Measurements from ENCODE around the gene ZBTB32.

Gene ZBTB32

DNA sequence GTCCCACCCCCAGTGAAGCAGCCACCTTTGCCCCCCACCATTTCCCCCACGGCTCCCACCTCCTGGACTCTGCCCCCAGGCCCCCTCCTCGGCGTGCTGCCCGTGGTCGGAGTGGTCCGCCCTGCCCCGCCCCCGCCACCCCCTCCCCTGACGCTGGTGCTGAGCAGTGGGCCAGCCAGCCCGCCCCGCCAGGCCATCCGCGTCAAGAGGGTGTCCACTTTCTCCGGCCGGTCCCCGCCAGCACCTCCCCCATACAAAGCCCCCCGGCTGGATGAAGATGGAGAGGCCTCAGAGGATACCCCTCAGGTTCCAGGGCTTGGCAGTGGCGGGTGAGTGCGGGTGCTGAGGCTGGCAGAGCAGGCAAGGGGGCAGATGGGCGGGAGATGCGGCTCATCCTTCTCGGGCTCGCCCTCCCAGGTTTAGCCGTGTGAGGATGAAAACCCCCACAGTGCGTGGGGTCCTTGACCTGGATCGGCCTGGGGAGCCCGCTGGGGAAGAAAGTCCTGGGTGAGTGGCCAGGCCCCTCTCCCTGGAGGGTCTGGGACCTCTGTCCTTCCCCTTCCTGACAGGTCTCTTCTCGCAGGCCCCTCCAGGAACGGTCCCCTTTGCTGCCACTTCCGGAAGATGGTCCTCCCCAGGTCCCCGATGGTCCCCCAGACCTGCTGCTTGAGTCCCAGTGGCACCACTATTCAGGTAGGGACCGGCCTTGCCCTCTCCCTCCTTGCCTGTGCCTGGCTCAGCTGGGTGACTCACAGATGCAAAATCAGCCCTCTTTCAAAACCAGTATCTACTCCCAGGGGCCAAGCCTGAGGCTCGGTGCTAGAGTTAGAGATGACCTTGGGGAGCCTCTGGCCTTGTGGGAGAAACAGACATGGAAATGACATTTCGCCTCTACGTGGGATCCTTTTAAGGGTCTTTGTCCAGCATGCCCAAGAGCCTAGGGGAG is 29.1 kb downstream of the ZBTB32 start:
- Histone ChIP-seq H3K27me3 (ENCODE audit: control insufficient read depth, insufficient read depth, low read length) (no peaks in the 10 kb centered on the region), H3K9me3 (ENCODE audit: control insufficient read depth, insufficient read depth, low read length) (no peaks in the 10 kb centered on the region), H3K36me3 (ENCODE audit: control insufficient read depth, insufficient read depth, low read length) (peaks cover 68% of the 10 kb centered on the region), H3K9ac (ENCODE audit: low read depth, low read length) (no peak overlapping the region), H3K4me3 (ENCODE audit: low read depth, low read length) (no peak overlapping the region), H3K4me1 (ENCODE audit: control insufficient read depth, insufficient read depth, low read length) (no peaks in the 10 kb centered on the region)

GRCh38 chr19:35734273-35734672 is 29.9 kb downstream of the ZBTB32 start:
- Histone ChIP-seq H3K36me3 (ENCODE audit: control insufficient read depth, insufficient read depth, low read length) (peaks cover 68% of the 10 kb centered on the region), H3K4me3 (ENCODE audit: low read depth, low read length) (no peak overlapping the region), H3K27me3 (ENCODE audit: control insufficient read depth, insufficient read depth, low read length) (no peaks in the 10 kb centered on the region), H3K4me1 (ENCODE audit: control insufficient read depth, insufficient read depth, low read length) (no peaks in the 10 kb centered on the region), H3K9me3 (ENCODE audit: control insufficient read depth, insufficient read depth, low read length) (no peaks in the 10 kb centered on the region), H3K9ac (ENCODE audit: low read depth, low read length) (no peak overlapping the region)

- H3K9ac ChIP-seq (ENCODE audit: low read depth, low read length): no peak overlapping the region
- H3K36me3 ChIP-seq (ENCODE audit: control insufficient read depth, insufficient read depth, low read length): peaks cover 62% of the 10 kb centered on the region
- no peaks in the 10 kb centered on the region for H3K4me1 ChIP-seq (ENCODE audit: control insufficient read depth, insufficient read depth, low read length)
- no peaks in the 10 kb centered on the region for H3K9me3 ChIP-seq (ENCODE audit: control insufficient read depth, insufficient read depth, low read length)
- H3K4me3 ChIP-seq (ENCODE audit: low read depth, low read length): no peak overlapping the region
- no peaks in the 10 kb centered on the region for H3K27me3 ChIP-seq (ENCODE audit: control insufficient read depth, insufficient read depth, low read length)
Measured at GRCh38 chr19:35734889-35735288, 30.5 kb downstream of the ZBTB32 start.

- peaks cover 43% of the 10 kb centered on the region for H3K36me3 ChIP-seq (ENCODE audit: control insufficient read depth, insufficient read depth, low read length)
- H3K9ac ChIP-seq (ENCODE audit: low read depth, low read length): no peak overlapping the region
- H3K4me1 ChIP-seq (ENCODE audit: control insufficient read depth, insufficient read depth, low read length): no peaks in the 10 kb centered on the region
- H3K27me3 ChIP-seq (ENCODE audit: control insufficient read depth, insufficient read depth, low read length): no peaks in the 10 kb centered on the region
- no peaks in the 10 kb centered on the region for H3K9me3 ChIP-seq (ENCODE audit: control insufficient read depth, insufficient read depth, low read length)
- H3K4me3 ChIP-seq (ENCODE audit: low read depth, low read length): no peak overlapping the region
Measured at GRCh38 chr19:35736913-35737886, 32.8 kb downstream of the ZBTB32 start.

DNA sequence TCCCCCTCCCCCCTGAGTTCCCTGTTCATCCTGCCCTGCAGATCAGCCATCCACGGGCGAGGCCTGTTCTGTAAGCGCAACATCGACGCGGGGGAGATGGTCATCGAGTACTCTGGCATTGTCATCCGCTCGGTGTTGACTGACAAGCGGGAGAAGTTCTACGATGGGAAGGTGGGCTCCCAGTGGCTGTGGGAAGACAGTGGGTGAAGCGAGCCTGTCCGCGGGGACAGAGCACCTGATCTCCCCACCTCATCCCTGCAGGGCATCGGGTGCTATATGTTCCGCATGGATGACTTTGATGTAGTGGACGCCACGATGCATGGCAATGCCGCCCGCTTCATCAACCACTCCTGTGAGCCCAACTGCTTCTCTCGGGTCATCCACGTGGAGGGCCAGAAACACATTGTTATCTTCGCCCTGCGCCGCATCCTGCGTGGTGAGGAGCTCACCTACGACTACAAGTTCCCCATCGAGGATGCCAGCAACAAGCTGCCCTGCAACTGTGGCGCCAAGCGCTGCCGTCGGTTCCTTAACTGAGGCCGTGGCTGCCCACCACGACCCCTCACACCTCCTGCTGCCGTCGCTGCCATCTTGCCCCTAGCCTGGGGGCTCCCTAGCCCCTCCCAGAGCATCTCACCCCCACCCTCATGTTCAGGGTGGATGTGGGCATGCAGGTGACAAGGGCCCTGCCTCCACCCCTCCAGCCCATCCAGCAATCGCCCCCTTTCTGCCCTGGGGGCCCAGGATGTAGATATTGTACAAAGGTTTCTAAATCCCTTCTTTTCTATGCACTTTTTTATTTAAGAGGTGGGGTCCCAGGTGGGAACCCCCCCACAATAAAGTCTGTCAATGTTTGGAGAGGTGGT is 33.9 kb downstream of the ZBTB32 start:
- Histone ChIP-seq H3K4me3 (ENCODE audit: low read depth, low read length) (no peak overlapping the region), H3K9ac (ENCODE audit: low read depth, low read length) (no peak overlapping the region), H3K9me3 (ENCODE audit: control insufficient read depth, insufficient read depth, low read length) (no peaks in the 10 kb centered on the region), H3K4me1 (ENCODE audit: control insufficient read depth, insufficient read depth, low read length) (no peaks in the 10 kb centered on the region), H3K36me3 (ENCODE audit: control insufficient read depth, insufficient read depth, low read length) (peaks cover 43% of the 10 kb centered on the region), H3K27me3 (ENCODE audit: control insufficient read depth, insufficient read depth, low read length) (no peaks in the 10 kb centered on the region)

DNA sequence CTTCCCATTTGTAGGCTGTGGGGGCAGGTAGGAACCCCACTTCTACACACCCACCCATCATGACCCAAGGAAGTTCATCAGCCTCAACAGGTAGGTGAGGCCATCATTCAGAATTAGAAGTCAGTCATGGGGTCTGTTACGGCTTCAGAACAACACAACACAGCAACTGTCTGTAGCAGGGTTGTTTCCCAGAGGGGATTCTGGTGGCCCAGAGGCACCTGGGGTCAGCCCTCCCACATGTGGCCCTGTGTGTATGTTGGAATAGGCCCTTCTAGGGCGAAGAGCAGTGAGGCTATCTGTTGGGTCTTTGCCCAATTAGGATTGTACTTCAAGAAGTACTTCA is 34.5 kb downstream of the ZBTB32 start:
- Histone ChIP-seq H3K36me3 (ENCODE audit: control insufficient read depth, insufficient read depth, low read length) (peaks cover 38% of the 10 kb centered on the region), H3K4me1 (ENCODE audit: control insufficient read depth, insufficient read depth, low read length) (no peaks in the 10 kb centered on the region), H3K4me3 (ENCODE audit: low read depth, low read length) (no peak overlapping the region), H3K27me3 (ENCODE audit: control insufficient read depth, insufficient read depth, low read length) (no peaks in the 10 kb centered on the region), H3K9ac (ENCODE audit: low read depth, low read length) (no peak overlapping the region), H3K9me3 (ENCODE audit: control insufficient read depth, insufficient read depth, low read length) (no peaks in the 10 kb centered on the region)

DNA sequence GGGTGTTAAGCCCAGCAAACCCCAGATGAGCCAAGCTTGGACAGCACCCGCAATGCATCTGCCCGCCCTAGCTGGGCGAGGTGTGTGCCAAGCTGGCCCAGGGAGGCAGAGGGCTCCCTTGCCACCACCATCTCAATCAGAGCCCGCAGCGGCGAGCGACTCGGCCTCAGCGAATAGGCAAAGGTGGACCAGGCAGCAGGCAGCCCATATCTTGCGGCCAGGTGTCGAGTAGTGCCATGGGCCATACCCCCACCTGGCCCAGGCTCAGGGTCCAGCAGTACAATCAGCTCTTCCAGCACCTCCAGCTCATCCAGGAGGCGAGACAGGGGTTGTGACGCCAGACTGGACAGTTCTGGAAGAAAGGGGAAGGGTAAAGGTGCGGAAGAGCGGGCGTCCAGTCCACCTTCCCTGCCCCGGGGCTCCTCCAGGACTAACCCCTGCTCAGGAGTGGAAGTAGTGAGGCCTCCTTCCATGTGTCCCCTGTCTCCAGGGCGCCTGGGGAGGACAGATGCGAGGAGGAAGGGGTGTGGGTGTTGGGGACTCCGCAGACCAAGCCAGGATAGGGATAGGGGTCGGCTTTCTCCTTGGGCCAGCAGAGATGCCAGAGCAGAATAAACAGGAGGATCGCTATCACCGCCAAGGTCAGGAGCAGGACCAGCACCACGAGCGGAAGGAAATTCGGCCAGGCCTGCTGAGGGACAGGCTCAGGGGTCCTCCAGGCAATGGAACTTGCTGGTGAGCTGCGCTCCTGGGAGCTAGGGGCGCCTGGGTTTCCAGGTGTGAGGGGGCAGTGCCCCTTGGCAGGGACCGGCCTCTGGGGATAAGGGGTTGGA is 35.1 kb downstream of the ZBTB32 start:
- peaks cover 34% of the 10 kb centered on the region for H3K36me3 ChIP-seq (ENCODE audit: control insufficient read depth, insufficient read depth, low read length)
- peak overlapping the region; percentile 47 for H3K9ac ChIP-seq (ENCODE audit: low read depth, low read length)
- no peaks in the 10 kb centered on the region for H3K4me1 ChIP-seq (ENCODE audit: control insufficient read depth, insufficient read depth, low read length)
- peak overlapping the region; percentile 88 for H3K4me3 ChIP-seq (ENCODE audit: low read depth, low read length)
- H3K27me3 ChIP-seq (ENCODE audit: control insufficient read depth, insufficient read depth, low read length): no peaks in the 10 kb centered on the region
- H3K9me3 ChIP-seq (ENCODE audit: control insufficient read depth, insufficient read depth, low read length): no peaks in the 10 kb centered on the region

- peak overlapping the region; percentile 47 for H3K9ac ChIP-seq (ENCODE audit: low read depth, low read length)
- H3K4me3 ChIP-seq (ENCODE audit: low read depth, low read length): peak overlapping the region; percentile 88
- H3K27me3 ChIP-seq (ENCODE audit: control insufficient read depth, insufficient read depth, low read length): no peaks in the 10 kb centered on the region
- peaks cover 34% of the 10 kb centered on the region for H3K36me3 ChIP-seq (ENCODE audit: control insufficient read depth, insufficient read depth, low read length)
- H3K9me3 ChIP-seq (ENCODE audit: control insufficient read depth, insufficient read depth, low read length): no peaks in the 10 kb centered on the region
- H3K4me1 ChIP-seq (ENCODE audit: control insufficient read depth, insufficient read depth, low read length): no peaks in the 10 kb centered on the region
Measured at GRCh38 chr19:35740108-35740422, 35.7 kb downstream of the ZBTB32 start.

DNA sequence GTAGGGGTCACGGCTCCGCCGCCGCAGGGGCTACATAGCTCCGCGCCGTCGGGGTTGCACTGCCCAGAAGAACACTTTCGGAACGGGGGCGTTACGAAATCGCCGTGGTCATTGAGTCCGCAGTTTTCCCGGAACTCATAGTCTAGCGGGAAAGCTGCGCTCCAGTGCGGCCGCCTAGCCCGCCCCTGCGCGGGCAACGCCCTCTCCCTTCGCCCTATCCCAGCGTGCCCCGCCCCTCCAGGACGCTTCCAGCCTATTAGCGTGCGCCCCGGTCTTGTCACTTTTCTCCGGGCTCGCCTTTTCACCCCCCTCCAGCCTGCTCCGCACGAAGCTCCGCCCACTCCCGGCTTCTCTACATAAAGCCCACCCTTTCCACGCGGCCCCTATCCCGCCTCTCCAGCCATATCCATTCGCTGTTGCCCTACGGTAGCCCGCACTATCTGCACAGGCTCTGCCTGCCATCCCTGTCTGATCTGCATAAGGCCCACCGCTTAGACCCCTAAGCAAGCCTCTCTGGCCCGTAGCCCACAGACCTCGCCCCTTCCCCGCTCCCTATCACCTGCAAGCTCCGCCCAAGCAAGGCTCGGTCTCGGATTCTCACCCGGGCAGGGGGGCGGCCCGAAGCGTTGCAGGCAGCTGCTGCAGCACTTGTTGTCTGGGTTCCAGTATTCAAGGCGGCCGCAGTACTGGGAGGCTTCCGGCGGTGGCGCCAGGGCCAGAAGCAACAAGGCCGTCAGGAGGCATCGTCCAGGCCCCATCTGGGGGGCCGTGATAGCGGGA is 36.3 kb downstream of the ZBTB32 start:
- Histone ChIP-seq H3K4me3 (ENCODE audit: low read depth, low read length) (peak overlapping the region; percentile 88), H3K36me3 (ENCODE audit: control insufficient read depth, insufficient read depth, low read length) (peaks cover 30% of the 10 kb centered on the region), H3K27me3 (ENCODE audit: control insufficient read depth, insufficient read depth, low read length) (no peaks in the 10 kb centered on the region), H3K4me1 (ENCODE audit: control insufficient read depth, insufficient read depth, low read length) (no peaks in the 10 kb centered on the region), H3K9me3 (ENCODE audit: control insufficient read depth, insufficient read depth, low read length) (no peaks in the 10 kb centered on the region), H3K9ac (ENCODE audit: low read depth, low read length) (peak overlapping the region; percentile 73)

DNA sequence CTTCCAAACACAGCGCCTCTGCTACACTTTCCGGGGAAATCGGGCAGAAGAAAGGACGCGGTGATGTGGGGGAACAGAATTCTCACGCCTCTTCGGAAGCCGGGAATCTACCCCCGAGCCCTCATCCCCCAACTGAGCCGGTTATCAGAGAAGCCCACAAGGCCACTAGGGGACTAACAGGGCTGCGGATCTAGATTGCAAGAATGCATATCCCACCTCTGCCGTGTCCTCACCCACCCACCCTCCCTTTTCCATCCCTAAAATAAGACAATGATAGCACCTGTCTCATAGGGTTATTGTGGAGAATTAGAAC is 36.8 kb downstream of the ZBTB32 start:
- peak overlapping the region; percentile 88 for H3K4me3 ChIP-seq (ENCODE audit: low read depth, low read length)
- H3K4me1 ChIP-seq (ENCODE audit: control insufficient read depth, insufficient read depth, low read length): peaks cover 1% of the 10 kb centered on the region
- peak overlapping the region; percentile 73 for H3K9ac ChIP-seq (ENCODE audit: low read depth, low read length)
- peaks cover 30% of the 10 kb centered on the region for H3K36me3 ChIP-seq (ENCODE audit: control insufficient read depth, insufficient read depth, low read length)
- H3K9me3 ChIP-seq (ENCODE audit: control insufficient read depth, insufficient read depth, low read length): no peaks in the 10 kb centered on the region
- no peaks in the 10 kb centered on the region for H3K27me3 ChIP-seq (ENCODE audit: control insufficient read depth, insufficient read depth, low read length)
